Gastroesophageal sphincter (tissue), 3 donors: ENCODE measurements around the gene MIPOL1.

Experiments used
- CTCF ChIP-seq, 4 experiments: fragments of 200-600 bp in 2 of 4; fragments of 450-650 bp in 2 of 4; sonication (generic) in 1 of 4; IDR thresholded peaks; one replicate each; pipeline ENCODE4 v1.5.1; 2017 to 2019; ENCODE audit warnings: antibody characterized with exemption in 4 of 4, mild to moderate bottlenecking in 2 of 4, moderate library complexity in 2 of 4
- EP300 ChIP-seq: sonication (generic); formaldehyde crosslinking; IDR thresholded peaks from one replicate; pipeline ENCODE4 v1.6.1; 2017; ENCODE audit warnings: antibody characterized with exemption, mild to moderate bottlenecking

GRCh38 chr14:37569729-37570128 is 372.0 kb downstream of the MIPOL1 start:
- TF ChIP-seq CTCF (IDR thresholded peaks at IDR 0.05) (no peak), EP300 (no peak)
